ENCODE measurements around the gene POLR2J3. TPM values are rescaled to one million over a fixed set of nuclear protein-coding genes. Genes with fewer than 3 reads are reported as not detected.
"Not testable (repeated sequence)": the region's sequence is repeated elsewhere in the genome, so short reads cannot be mapped to it uniquely, and the experiment has no call there.

The POLR2J3 gene
- total and polyA plus RNA-seq, 2 of the 4 experiments (the other 2 are of a cell fraction), result 14.2 to 14.7 TPM

DNA sequence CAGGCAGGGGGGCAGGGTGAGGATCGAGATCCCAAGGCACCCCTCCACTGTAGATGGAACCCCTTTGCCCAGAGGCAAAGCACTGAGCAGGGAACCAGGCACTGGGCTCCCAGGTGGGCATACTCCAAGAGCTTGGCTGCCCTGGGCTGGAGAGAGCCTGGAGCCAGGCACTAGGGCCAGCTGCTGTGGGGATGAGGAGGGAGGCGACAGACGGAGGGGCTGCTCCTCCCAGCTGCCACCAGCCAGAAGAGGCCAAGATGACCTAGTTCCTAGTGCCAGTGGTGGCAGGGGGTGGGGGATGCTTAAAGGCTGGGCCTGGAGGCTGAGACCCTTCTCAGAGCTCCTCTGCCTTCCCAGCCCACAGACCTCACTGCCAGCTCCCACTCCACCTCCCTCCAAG lies 42.5 kb upstream of the POLR2J3 start:
- H2BK5ac ChIP-seq (ENCODE audit: low read depth, low read length, poor library complexity, severe bottlenecking); intact Hi-C loops (cut with micrococcal nuclease); H3K56ac ChIP-seq (ENCODE audit: extremely low read depth, insufficient read depth, low read length); H4K91ac ChIP-seq (ENCODE audit: insufficient read depth, low read depth, low read length); H2AFZ ChIP-seq (replicated peaks; ENCODE audit: low read length, poor library complexity); H3K23ac ChIP-seq (ENCODE audit: low read depth, low read length); H4K5ac ChIP-seq (ENCODE audit: low read depth, low read length); H3K4me3 ChIP-seq (ENCODE audit: insufficient read depth, low read depth, low read length); POLR2A ChIA-PET (ENCODE audit: unreplicated experiment); H3K18ac ChIP-seq (ENCODE audit: low read depth, low read length); CTCF ChIA-PET; H3K27ac ChIP-seq (ENCODE audit: insufficient read depth, low read length); H4K8ac ChIP-seq (ENCODE audit: low read depth in 2 of 2, low read length in 2 of 2); ATAC-seq (ENCODE audit: low read depth); H2BK120ac ChIP-seq (ENCODE audit: low read depth, low read length); H3K4ac ChIP-seq (ENCODE audit: low read depth, low read length); H2AK9ac ChIP-seq (replicated peaks; ENCODE audit: low read depth, low read length, poor library complexity); H3K79me1 ChIP-seq (ENCODE audit: low read depth in 1 of 2, low read length in 2 of 2); H3K9ac ChIP-seq (ENCODE audit: low read depth, low read length); DNase-seq; H2BK20ac ChIP-seq (ENCODE audit: low read depth, low read length); H3K36me3 ChIP-seq (ENCODE audit: control insufficient read depth, insufficient read depth, low read length); H3K4me1 ChIP-seq (ENCODE audit: control insufficient read depth, insufficient read depth, low read length); H3K4me2 ChIP-seq (ENCODE audit: low read depth, low read length); H3K9me3 ChIP-seq (ENCODE audit: control insufficient read depth, insufficient read depth, low read length); in situ Hi-C loops (cut with MboI; ENCODE audit: low sequenced_read_pairs); H2BK15ac ChIP-seq (ENCODE audit: low read depth, low read length); BruUV-seq (replicated peaks); dilution Hi-C loops (cut with HindIII; ENCODE audit: low sequenced_read_pairs, unreplicated experiment); H4K20me1 ChIP-seq (ENCODE audit: insufficient read depth, low read length); H3K9me1 ChIP-seq (ENCODE audit: insufficient read depth, low read length); H3K14ac ChIP-seq (replicated peaks; ENCODE audit: low read depth, low read length); H3K27me3 ChIP-seq (ENCODE audit: control insufficient read depth, insufficient read depth, low read length); H2AK5ac ChIP-seq (ENCODE audit: low read depth, low read length): not testable (repeated sequence)
- no CpG with 5 or more reads among the region's 3 CpGs for WGBS, 2 experiments (ENCODE audit: extremely low coverage in 2 of 2, insufficient read length in 1 of 2)

DNA sequence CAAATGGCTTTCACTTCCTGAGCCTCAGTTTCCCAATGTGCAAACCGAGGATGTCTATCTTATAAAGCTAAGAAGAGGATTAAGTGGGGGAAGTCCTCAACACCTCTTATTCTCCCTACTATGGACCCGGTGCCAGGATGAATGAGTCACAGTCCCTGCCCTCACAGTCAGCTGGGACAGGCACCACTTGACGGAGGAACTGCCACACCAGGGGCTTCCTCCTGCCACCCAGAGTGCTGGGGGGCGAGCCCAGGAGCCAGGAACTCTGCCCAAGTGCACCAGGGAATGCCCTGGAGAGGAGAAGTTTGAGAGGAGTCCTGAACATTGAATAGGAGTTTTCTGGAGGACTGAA lies 41.9 kb upstream of the POLR2J3 start:
- POLR2A ChIA-PET (ENCODE audit: unreplicated experiment); H4K20me1 ChIP-seq (ENCODE audit: insufficient read depth, low read length); H2BK120ac ChIP-seq (ENCODE audit: low read depth, low read length); H2AK5ac ChIP-seq (ENCODE audit: low read depth, low read length); H3K27me3 ChIP-seq (ENCODE audit: control insufficient read depth, insufficient read depth, low read length); H3K9ac ChIP-seq (ENCODE audit: low read depth, low read length); H3K9me1 ChIP-seq (ENCODE audit: insufficient read depth, low read length); H3K4me3 ChIP-seq (ENCODE audit: insufficient read depth, low read depth, low read length); intact Hi-C loops (cut with micrococcal nuclease); H2BK5ac ChIP-seq (ENCODE audit: low read depth, low read length, poor library complexity, severe bottlenecking); H2BK15ac ChIP-seq (ENCODE audit: low read depth, low read length); DNase-seq; H2BK20ac ChIP-seq (ENCODE audit: low read depth, low read length); H3K4me2 ChIP-seq (ENCODE audit: low read depth, low read length); H3K9me3 ChIP-seq (ENCODE audit: control insufficient read depth, insufficient read depth, low read length); H2AK9ac ChIP-seq (replicated peaks; ENCODE audit: low read depth, low read length, poor library complexity); CTCF ChIA-PET; in situ Hi-C loops (cut with MboI; ENCODE audit: low sequenced_read_pairs); dilution Hi-C loops (cut with HindIII; ENCODE audit: low sequenced_read_pairs, unreplicated experiment); H3K56ac ChIP-seq (ENCODE audit: extremely low read depth, insufficient read depth, low read length); H3K4ac ChIP-seq (ENCODE audit: low read depth, low read length); H3K18ac ChIP-seq (ENCODE audit: low read depth, low read length); H3K36me3 ChIP-seq (ENCODE audit: control insufficient read depth, insufficient read depth, low read length); H3K79me1 ChIP-seq (ENCODE audit: low read depth in 1 of 2, low read length in 2 of 2); ATAC-seq (ENCODE audit: low read depth); BruUV-seq (replicated peaks); H2AFZ ChIP-seq (replicated peaks; ENCODE audit: low read length, poor library complexity); H3K14ac ChIP-seq (replicated peaks; ENCODE audit: low read depth, low read length); H3K4me1 ChIP-seq (ENCODE audit: control insufficient read depth, insufficient read depth, low read length); H4K91ac ChIP-seq (ENCODE audit: insufficient read depth, low read depth, low read length); H4K8ac ChIP-seq (ENCODE audit: low read depth in 2 of 2, low read length in 2 of 2); H4K5ac ChIP-seq (ENCODE audit: low read depth, low read length); H3K27ac ChIP-seq (ENCODE audit: insufficient read depth, low read length); H3K23ac ChIP-seq (ENCODE audit: low read depth, low read length): not testable (repeated sequence)
- no CpG with 5 or more reads among the region's 4 CpGs for WGBS, 2 experiments (ENCODE audit: extremely low coverage in 2 of 2, insufficient read length in 1 of 2)
